Lung (tissue), 12 donors: Measurements from ENCODE around the gene STARD8. TPM values are rescaled to one million over a fixed set of nuclear protein-coding genes. Genes with fewer than 3 reads are reported as not detected.

Experiments
- ATAC-seq: fragments of 200-7000 bp; cut with Tn5 transposase; one replicate; pipeline ENCODE4 v1.9.1; 2020; ENCODE audit warnings: moderate number of reproducible peaks; ENCODE audit not compliant: insufficient read depth, low FRiP score
- DNase-seq, 3 donors: peaks; one replicate each; pipeline ENCODE4 v3.0.0-alpha.2; 2013 to 2017
- H3K27ac ChIP-seq, 2 donors: one replicate each; pipeline ENCODE4 v1.5.1; 2013; ENCODE audit warnings: mild to moderate bottlenecking in 2 of 2, moderate library complexity in 2 of 2, control low read depth in 1 of 2, inconsistent platforms in 1 of 2, low read depth in 1 of 2, low read length in 1 of 2
- H3K27me3 ChIP-seq, 3 donors: one replicate each; pipeline ENCODE4 v1.5.1; 2013; ENCODE audit warnings: low read length in 2 of 3; ENCODE audit not compliant: control insufficient read depth in 3 of 3, insufficient read depth in 3 of 3
- H3K36me3 ChIP-seq, 4 donors: one replicate each; pipeline ENCODE4 v1.5.1; 2013; ENCODE audit warnings: low read length in 4 of 4, mild to moderate bottlenecking in 1 of 4, moderate library complexity in 1 of 4; ENCODE audit not compliant: control insufficient read depth in 4 of 4, insufficient read depth in 4 of 4
- H3K4me1 ChIP-seq, 5 donors: one replicate each; pipeline ENCODE4 v1.5.1; 2013; ENCODE audit warnings: low read length in 5 of 5, mild to moderate bottlenecking in 2 of 5, moderate library complexity in 1 of 5; ENCODE audit not compliant: control insufficient read depth in 5 of 5, insufficient read depth in 5 of 5
- H3K4me3 ChIP-seq: one replicate; pipeline ENCODE4 v1.5.1; 2013; ENCODE audit warnings: mild to moderate bottlenecking, control low read depth, moderate library complexity
- H3K9ac ChIP-seq, 2 donors: one replicate each; pipeline ENCODE4 v1.5.1; 2013; ENCODE audit warnings: low read length in 2 of 2, control low read depth in 1 of 2; ENCODE audit not compliant: insufficient read depth in 1 of 2
- H3K9me3 ChIP-seq, 4 donors: one replicate each; pipeline ENCODE4 v1.5.1; 2013; ENCODE audit warnings: low read length in 3 of 4, mild to moderate bottlenecking in 1 of 4, moderate library complexity in 1 of 4; ENCODE audit not compliant: control insufficient read depth in 4 of 4, insufficient read depth in 3 of 4
- CTCF ChIP-seq: IDR thresholded peaks from 2 replicates; pipeline ENCODE4 v1.5.1; 2012; ENCODE audit warnings: mild to moderate bottlenecking; ENCODE audit errors: control extremely low read depth, extremely low read depth
- WGBS, 2 donors: extraction: QIAGEN DNeasy Blood & Tissue Kit; methylation state at CpG; one replicate each; pipeline ENCODE4 v1.1.7; 2013; 5-methylcytosine and 5-hydroxymethylcytosine counted together
- polyA plus RNA-seq, 2 donors: library from polyadenylated mRNA; stranded (reverse); fragments of 200-250 nt; gene quantifications; one replicate each; pipeline ENCODE4 v1.2.1, GENCODE V29; 2013
- total RNA-seq, 2 donors: library from RNA; depleted of rRNA in 1 of 2; stranded (reverse); fragments of >200 nt in 1 of 2; gene quantifications; one replicate each; pipeline ENCODE4 v1.2.1, GENCODE V29; 2014 to 2021
- donor health status: control.
- donor health status: control.
- donor health status: Bipolar disorder and iron deficiency.
- donor health status: healthy.
- donor health status: DM: yes; HTN: yes; CAD: no.

STARD8 gene
- total and polyA plus RNA-seq, 4 donors: 5.7 to 20.2 (median 18.5) TPM

GRCh38 chrX:68725756-68726365, 78.4 kb downstream of the STARD8 start:
- ATAC-seq (no peak), DNase-seq (no peak)
- Histone ChIP-seq H3K36me3 (peaks cover 0 to 7% (median 0%) of the 10 kb centered on the region in 4 donors), H3K9ac (no peak overlapping the region), H3K27me3 (peaks cover 0 to 5% (median 0%) of the 10 kb centered on the region in 3 donors), H3K27ac (no peak overlapping the region), H3K4me3 (no peak overlapping the region), H3K4me1 (no peaks in the 10 kb centered on the region), H3K9me3 (peaks cover 0 to 2% (median 0%) of the 10 kb centered on the region in 4 donors)
- no peak for TF ChIP-seq CTCF
- 72 to 90% methylated on average over 3 to 4 of the region's 4 CpGs for WGBS, 2 donors

GRCh38 chrX:68726366-68726765, 78.9 kb downstream of the STARD8 start:
- 71 to 96% methylated on average over 7 of the region's 7 CpGs for WGBS, 2 donors
- ATAC-seq: no peak

GRCh38 chrX:68727696-68728095, 80.2 kb downstream of the STARD8 start:
- Histone ChIP-seq H3K27me3 (peaks cover 0 to 4% (median 0%) of the 10 kb centered on the region in 3 donors), H3K9me3 (peaks cover 0 to 2% (median 0%) of the 10 kb centered on the region in 4 donors), H3K4me1 (no peaks in the 10 kb centered on the region), H3K27ac (no peak overlapping the region), H3K4me3 (no peak overlapping the region), H3K9ac (no peak overlapping the region), H3K36me3 (peaks cover 0 to 5% (median 0%) of the 10 kb centered on the region in 4 donors)
- no peak for DNase-seq
- TF ChIP-seq CTCF: no peak
- whole genome bisulfite sequencing, 2 donors: 73 to 96% methylated on average over 4 of the region's 4 CpGs
- ATAC-seq: no peak

More at GRCh38 chrX:68726366-68726765, 78.9 kb downstream of the STARD8 start:
- H3K9me3 ChIP-seq: peaks cover 0 to 2% (median 0%) of the 10 kb centered on the region in 4 donors
- peaks cover 0 to 5% (median 0%) of the 10 kb centered on the region in 3 donors for H3K27me3 ChIP-seq
- no peak overlapping the region for H3K27ac ChIP-seq
- no peaks in the 10 kb centered on the region for H3K4me1 ChIP-seq
- H3K36me3 ChIP-seq: peaks cover 0 to 7% (median 0%) of the 10 kb centered on the region in 4 donors
- no peak overlapping the region for H3K9ac ChIP-seq
- DNase-seq: no peak
- TF ChIP-seq CTCF: no peak
- H3K4me3 ChIP-seq: no peak overlapping the region
